Kidney epithelial cell (primary cell): ENCODE data around the gene OR1I1. TPM values are rescaled to one million over a fixed set of nuclear protein-coding genes. Genes with fewer than 3 reads are reported as not detected.

ENCODE experiments used
- DNase-seq: peaks from one replicate; pipeline ENCODE4 v3.0.0-alpha.2; 2010; ENCODE audit warnings: low read depth
- H3K27me3 ChIP-seq: 2 replicates; pipeline ENCODE4 v1.6.0; 2011; ENCODE audit warnings: low read length; ENCODE audit not compliant: control insufficient read depth, insufficient read depth
- H3K36me3 ChIP-seq: 2 replicates; pipeline ENCODE4 v1.5.1; 2011; ENCODE audit warnings: low read length; ENCODE audit not compliant: control insufficient read depth, insufficient read depth
- H3K4me3 ChIP-seq: 2 replicates; pipeline ENCODE4 v1.5.1; 2011; ENCODE audit warnings: low read depth, mild to moderate bottlenecking, control low read depth, low read length
- total RNA-seq: library from RNA; depleted of rRNA; stranded (reverse); fragments of >200 nt; gene quantifications from 2 replicates; pipeline ENCODE4 v1.2.3, GENCODE V29; 2015
- TF ChIP-seq, protein P1 (sequence below): IDR thresholded peaks from 2 replicates; pipeline ENCODE4 v1.5.1; 2011; ENCODE audit warnings: mild to moderate bottlenecking, moderate library complexity, low read length, control low read depth, inconsistent platforms; ENCODE audit not compliant: insufficient read depth, poor library complexity, severe bottlenecking

The OR1I1 gene
- total RNA-seq, 1 donor from 2014 or later = not detected

DNA sequence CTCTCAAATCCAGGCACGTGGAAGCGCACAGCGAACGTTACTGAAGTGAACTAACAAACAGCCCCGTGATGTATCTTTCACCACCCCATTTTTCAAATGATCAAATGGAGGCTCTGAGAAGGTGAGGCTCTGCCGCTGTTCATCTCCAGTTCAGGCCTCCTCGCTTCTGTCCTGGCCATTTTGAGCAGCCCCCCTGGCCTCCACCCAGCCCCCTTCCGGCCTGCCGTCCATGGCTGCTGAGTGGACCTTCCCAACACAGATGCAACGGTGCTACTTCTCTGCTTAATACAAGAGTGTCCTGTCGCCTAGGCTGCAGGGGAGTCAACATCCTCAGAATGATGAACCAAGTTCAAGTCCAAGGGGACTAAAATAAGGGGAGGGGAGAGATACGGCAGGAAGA is 34.8 kb downstream of the OR1I1 start:
- no peaks in the 10 kb centered on the region for H3K27me3 ChIP-seq
- DNase-seq = no peak
- no peak overlapping the region for H3K4me3 ChIP-seq
- peaks cover 6% of the 10 kb centered on the region for H3K36me3 ChIP-seq
- TF ChIP-seq, protein P1, sequence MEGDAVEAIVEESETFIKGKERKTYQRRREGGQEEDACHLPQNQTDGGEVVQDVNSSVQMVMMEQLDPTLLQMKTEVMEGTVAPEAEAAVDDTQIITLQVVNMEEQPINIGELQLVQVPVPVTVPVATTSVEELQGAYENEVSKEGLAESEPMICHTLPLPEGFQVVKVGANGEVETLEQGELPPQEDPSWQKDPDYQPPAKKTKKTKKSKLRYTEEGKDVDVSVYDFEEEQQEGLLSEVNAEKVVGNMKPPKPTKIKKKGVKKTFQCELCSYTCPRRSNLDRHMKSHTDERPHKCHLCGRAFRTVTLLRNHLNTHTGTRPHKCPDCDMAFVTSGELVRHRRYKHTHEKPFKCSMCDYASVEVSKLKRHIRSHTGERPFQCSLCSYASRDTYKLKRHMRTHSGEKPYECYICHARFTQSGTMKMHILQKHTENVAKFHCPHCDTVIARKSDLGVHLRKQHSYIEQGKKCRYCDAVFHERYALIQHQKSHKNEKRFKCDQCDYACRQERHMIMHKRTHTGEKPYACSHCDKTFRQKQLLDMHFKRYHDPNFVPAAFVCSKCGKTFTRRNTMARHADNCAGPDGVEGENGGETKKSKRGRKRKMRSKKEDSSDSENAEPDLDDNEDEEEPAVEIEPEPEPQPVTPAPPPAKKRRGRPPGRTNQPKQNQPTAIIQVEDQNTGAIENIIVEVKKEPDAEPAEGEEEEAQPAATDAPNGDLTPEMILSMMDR = no peak

DNA sequence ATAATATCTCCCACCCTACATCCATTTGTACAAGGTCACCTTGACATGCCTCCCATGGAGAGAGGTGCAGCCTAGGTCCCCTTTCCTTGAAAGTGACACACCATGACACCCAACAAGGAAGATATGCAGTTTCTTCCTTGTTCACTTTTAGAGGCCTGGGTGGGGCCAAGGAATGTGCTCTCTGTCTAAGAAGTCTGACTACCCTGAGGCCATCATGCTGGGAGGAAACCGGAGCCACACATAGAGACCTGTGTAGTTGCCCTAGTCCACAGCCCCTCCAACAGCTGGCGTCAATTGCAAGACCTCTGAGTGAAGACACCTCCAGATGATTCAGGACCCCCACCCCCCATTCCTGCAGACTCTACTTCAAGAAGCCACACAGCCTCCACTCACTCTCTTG is 36.2 kb downstream of the OR1I1 start:
- no peak overlapping the region for H3K4me3 ChIP-seq
- no peak for DNase-seq
- H3K27me3 ChIP-seq = no peaks in the 10 kb centered on the region
- TF ChIP-seq, protein P1 = no peak
- H3K36me3 ChIP-seq = peaks cover 4% of the 10 kb centered on the region

DNA sequence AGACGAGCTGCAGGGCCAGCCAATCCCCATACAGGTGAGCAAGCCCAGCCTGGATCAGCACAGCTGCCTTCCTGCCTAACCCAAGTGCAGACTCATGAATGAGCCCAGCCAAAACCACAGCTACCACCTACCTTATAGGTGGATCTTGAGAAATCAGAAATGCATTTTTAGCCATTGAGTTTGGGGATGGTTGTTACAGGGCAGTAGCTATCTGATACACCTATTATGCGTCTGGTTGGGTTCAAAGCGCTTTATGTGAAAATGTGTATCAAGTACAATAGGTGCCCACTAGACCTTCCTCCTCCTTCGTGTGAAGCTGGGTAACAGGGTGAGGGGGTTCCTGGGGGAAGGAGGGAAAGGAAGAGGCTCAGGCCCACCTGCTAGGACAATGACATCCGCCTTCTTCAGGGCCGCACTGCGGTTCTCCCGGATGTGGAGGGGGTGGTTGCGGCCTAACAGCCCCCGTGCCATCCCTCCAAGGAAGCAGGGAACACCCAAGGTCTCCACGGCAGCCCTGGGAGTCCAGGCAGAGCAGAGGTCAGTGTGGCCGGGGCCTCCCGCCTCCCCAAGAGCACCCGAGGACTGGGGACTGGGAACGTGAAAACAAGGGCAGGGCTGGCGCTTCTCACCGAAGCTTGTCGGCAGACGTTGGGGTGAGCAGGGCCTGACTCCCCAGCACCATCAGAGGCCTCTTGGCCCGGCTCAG is 36.9 kb downstream of the OR1I1 start:
- TF ChIP-seq, protein P1 = no peak
- no peak for DNase-seq
- H3K36me3 ChIP-seq = peaks cover 3% of the 10 kb centered on the region
- no peak overlapping the region for H3K4me3 ChIP-seq
- no peaks in the 10 kb centered on the region for H3K27me3 ChIP-seq

DNA sequence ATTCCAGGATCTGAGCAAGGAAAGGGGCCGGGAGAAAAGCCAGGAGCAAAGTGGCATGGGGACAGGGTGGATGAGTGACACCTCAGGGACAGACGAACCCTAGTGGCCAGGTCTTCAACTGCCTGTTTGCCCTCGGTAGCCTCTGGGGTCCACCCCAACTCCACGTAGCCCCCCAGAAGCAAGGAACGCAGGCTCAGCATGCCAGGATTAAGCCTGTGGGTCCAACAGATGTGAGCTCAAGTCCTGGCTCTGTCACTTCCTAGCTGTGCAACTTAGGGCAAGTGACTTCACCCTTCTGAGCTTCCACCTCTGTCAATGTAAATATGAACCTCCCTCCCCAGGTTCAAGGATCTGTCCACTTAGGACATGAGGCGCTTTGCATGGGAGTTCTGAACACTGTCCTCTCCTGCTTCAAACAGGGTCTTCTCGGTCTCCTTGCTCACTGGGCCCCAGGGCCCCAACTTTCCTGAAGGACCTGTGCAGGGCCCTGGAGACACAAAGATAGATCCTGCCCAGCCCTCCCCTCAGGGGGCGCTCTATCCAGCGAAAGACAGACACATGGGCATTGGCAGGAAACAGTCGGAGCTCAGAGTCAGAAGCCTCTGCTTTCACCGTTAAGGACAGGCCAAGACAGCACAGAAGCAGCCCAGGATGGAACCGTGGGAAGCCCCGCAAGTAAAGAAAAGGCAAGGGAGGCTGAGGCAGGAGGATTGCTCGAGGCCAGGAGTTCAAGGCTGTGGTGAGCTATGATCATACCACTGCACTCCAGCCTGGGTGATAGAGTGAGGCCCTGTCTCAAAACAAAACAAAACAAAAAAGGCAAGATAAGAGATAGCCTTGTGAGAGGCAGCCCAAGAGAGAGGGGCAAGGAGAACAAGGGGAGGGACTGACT is 38.4 kb downstream of the OR1I1 start:
- Histone ChIP-seq H3K4me3 (no peak overlapping the region), H3K27me3 (no peaks in the 10 kb centered on the region), H3K36me3 (peaks cover 3% of the 10 kb centered on the region)
- TF ChIP-seq, protein P1 = no peak
- no peak for DNase-seq

- DNase-seq = no peak
- TF ChIP-seq, protein P1 = no peak
- Histone ChIP-seq H3K36me3 (peaks cover 2% of the 10 kb centered on the region), H3K4me3 (no peak overlapping the region), H3K27me3 (no peaks in the 10 kb centered on the region)
Measured at GRCh38 chr19:15122331-15123030, 40.5 kb downstream of the OR1I1 start.
